GM18907 (cell line): ENCODE results near the gene SHOC2.

Source experiments
- ATAC-seq: cut with Tn5 transposase; IDR thresholded peaks from one replicate; pipeline ENCODE4 v1.9.1; 2021; ENCODE audit warnings: mild to moderate bottlenecking, moderate library complexity; ENCODE audit not compliant: unreplicated experiment

SHOC2 gene

DNA sequence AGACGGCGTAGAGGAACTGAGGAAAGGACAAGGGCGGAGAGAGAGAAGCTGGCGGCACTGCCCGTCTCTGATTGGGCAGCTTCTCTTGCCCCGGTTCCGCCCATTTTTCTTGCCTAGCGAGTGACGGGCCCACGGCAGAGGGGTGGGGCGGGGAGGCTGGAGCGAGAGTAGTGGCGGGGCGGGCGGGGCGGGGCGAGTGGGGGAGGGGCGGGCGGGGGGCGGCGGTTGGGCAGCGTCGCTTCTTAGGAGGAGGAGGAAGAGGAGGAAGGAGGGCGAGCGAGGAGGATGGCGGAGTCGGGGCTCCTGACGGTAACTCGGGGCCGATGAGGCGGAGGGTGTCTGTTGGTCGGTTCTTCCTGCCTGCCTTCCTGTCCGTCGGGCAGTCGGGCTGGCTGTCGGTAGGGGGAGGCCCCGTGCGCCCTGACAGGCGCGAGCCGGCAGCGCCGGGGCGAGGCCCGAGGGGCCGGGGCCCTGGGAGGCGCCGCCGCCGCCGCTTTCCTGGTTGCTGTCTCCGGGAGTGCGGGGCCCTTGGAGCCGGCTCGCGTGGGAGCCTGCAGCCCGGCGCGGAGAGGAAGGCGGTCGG is at the start of gene SHOC2:
Gene SHOC2, plus strand, starts transcription at position 256 of the 583 bp plus-strand sequence. CDS start 44,755 bp downstream, outside the sequence.
- ATAC-seq: peak; percentile 12

DNA sequence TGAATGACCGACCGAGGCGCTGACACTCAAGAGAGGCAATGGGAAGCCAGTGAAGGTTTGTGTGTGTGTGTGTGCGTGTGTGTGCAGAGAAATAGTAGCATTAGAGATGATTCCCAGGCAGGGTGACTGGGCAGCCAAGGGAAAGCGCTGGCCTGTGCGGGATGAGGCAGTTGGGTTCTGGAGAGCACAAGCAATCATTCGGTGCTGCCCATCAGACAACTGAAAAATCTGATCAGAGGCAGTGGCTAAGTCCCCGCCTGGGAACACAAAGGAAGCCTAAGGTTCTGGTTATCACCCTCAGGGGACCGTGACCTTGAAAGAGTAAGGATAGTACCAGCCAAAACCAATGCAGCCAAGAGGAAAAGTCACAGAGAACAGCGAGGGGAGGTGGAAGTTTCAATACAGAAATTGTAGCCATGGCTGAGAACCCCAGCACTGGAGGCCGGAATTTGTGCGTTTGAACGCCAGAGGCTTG is 48.5 kb upstream of the SHOC2 start:
- no peak for ATAC-seq

- ATAC-seq: peak; percentile 84
These were observed 47.9 kb upstream of the SHOC2 start, which contains the start of gene PDCD4 for GRCh38 chr10:110871298-110872084. TSS of gene PDCD4 (plus strand) at chr10:110871928. CDS start at chr10:110876028, 4,100 bp downstream.

- ATAC-seq: peak; percentile 55
These were observed 47.0 kb upstream of the SHOC2 start for GRCh38 chr10:110872145-110872983.

- no peak for ATAC-seq
These were observed 46.1 kb upstream of the SHOC2 start for GRCh38 chr10:110872984-110873923.

- no peak for ATAC-seq
These were observed 45.5 kb upstream of the SHOC2 start for GRCh38 chr10:110873951-110874350.

- ATAC-seq: no peak
These were observed 43.4 kb upstream of the SHOC2 start for GRCh38 chr10:110876000-110876399.

- ATAC-seq: no peak
These were observed 42.6 kb upstream of the SHOC2 start for GRCh38 chr10:110876788-110877187.

DNA sequence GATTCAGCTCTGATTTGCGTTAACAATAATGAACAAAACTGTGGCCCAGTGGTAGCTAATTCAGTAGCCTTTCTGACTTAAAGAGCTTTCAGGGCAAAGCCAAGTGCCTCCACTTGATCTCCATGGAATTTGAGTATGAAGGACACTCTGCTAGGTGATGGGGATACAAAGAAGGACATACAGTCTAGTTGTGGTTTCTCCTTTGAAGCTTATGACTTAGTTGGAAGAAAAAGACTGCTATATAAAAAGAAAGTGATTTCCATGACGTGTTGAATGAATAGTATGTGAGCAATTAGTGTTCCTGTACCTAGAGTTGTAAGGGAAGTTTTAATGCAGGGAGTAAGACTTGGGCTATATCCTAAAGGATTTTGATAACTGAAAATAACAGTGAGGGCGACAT is 39.4 kb upstream of the SHOC2 start:
- no peak for ATAC-seq

DNA sequence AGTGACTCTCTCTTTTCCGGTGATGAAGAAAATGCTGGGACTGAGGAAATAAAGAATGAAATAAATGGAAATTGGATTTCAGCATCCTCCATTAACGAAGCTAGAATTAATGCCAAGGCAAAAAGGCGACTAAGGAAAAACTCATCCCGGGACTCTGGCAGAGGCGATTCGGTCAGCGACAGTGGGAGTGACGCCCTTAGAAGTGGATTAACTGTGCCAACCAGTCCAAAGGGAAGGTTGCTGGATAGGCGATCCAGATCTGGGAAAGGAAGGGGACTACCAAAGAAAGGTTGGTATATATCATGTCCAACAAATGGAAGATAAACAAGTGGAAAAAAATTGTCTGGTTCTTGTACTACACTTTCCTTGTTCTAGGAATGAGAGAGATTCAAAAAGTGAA is 38.2 kb upstream of the SHOC2 start:
- no peak for ATAC-seq

DNA sequence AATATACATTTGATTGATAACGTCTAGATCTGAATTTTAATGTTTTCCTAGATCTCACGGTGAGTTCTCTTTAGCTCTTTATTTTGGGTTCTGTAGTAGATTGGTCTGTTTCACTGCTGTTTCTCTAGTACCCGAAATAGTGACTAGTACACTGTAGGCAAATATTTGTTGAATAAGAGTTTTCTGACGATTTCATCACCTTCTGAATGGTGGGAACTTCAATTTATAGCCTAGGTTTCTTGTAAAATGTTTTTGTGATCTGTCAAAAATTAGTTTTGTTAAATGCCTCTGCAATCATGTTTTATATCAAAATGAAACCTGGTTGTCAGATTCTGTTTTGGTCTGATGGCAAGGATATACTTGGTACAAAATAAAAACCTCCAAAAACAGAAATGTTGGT is 37.5 kb upstream of the SHOC2 start:
- no peak for ATAC-seq

DNA sequence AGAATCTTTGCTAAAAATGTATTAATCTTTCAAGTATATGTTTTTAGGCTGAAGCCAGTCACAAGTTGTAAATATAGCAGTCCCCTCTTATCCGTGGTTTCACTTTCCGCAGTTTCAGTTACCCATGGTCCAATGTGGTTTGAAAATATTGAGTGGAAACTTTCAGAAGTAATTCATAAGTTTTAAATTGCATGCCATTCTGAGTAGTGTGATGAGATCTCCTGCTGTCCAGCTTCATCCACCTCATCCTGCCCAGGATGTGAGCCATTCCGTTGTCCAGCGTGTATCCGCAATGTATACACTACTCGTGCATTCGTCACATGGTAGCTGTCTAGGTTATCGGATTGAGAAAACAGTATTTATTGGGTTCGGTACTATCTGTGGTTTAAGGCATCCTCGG is 35.5 kb upstream of the SHOC2 start:
- no peak for ATAC-seq

DNA sequence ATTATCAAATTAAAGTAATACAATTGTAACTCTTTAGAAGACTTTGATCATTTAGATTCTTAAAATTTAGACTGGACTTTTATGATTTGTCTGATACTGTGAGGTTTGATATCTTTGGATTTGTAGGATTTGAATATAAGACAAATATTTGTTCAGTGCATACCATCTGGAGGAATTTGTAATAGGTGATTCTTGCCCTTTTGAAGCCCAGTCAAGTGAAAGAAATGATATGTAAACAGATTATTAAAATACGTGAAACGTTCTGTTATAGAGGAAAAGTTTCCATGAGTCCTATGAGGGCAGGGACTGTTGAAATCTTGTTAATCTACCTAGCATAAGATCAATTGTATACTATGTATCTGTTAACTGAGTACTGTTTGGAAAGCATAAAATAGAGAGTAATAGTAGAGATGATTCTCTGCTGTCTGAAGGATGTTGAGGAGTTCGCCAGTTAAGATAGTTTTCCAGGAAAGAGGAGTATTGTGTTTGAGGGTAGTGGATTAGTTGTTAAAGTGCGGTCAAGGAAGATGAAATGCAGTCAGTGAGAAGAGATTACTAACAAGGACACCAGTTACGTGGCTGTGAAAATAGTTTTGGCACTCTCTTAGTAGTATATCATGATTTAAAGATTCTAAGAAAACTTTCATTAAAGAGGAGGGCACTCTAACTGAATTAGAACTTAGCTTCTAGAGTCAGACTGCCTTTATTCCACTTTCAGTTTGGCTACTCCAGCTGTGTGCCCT is 33.3 kb upstream of the SHOC2 start:
- ATAC-seq: no peak

DNA sequence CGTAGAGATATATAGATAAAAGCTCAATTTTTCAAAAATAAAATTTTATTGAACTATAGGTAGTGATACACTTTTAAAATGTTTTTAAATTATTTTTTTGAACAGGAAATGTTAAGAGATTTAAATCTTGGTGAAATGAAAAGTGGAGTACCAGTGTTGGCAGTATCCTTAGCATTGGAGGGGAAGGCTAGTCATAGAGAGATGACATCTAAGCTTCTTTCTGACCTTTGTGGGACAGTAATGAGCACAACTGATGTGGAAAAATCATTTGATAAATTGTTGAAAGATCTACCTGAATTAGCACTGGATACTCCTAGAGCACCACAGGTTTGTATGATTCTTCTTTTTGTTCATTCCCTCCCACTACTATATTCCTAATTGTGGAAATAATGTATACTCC is 31.8 kb upstream of the SHOC2 start:
- ATAC-seq: no peak

GRCh38 chr10:110892602-110893288 is 26.7 kb upstream of the SHOC2 start:
- ATAC-seq: no peak

DNA sequence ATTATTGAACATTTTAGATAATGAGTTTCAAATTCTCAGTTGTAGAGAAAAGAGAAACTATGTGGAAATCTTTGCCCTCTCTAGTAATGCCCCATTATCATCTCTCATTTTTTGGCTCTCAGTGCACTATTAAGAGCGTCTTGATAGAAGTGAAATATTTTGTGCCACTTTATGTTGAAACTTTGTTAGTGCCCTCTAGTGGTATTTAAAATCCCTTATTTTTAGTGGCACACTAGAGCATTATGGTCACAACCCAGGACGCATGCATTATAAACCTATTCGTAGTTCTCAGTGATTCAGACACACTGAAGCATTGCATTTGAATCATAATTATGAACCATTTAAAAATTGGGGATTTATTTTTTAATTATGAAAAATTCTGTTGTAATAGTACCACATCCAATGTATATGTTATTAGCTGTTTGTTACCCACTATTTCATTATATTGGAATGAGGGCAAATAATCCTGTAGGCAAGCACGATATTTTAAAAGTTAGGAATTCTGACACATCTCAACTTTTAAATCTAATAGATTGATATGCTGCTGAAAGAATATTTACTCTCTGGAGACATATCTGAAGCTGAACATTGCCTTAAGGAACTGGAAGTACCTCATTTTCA is 25.7 kb upstream of the SHOC2 start:
- ATAC-seq: peak; percentile 78

- ATAC-seq: no peak
These were observed 22.2 kb upstream of the SHOC2 start for GRCh38 chr10:110897184-110897583.

GRCh38 chr10:110898391-110898790 is 21.0 kb upstream of the SHOC2 start:
- no peak for ATAC-seq

GRCh38 chr10:110900983-110901382 is 18.4 kb upstream of the SHOC2 start:
- no peak for ATAC-seq
